ENCODE measurements around the gene TMPRSS11F. TPM values are rescaled to one million over a fixed set of nuclear protein-coding genes. Genes with fewer than 3 reads are reported as not detected.

Gene TMPRSS11F
- total and polyA plus RNA-seq, 4 donors, result 0.16 TPM; not detected in 3

DNA sequence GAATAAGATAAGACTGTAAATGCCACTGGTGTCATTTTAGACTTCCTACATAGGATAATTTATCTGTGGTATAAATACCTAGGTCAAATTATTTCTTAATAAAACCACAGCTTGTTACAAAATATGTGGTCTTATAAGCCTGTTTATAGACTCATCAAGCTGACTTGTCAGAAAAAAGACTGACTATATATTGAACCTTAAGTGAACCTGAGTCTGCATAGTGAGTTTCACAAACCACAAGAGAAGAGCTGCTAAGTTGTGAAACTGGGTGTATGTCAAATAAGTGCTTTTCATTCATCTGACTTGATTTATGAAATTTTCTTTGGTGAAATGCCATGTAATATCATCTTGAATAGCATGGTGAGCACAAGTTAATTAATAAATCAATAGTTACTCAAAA lies 118.0 kb downstream of the TMPRSS11F start:
- Histone ChIP-seq H3K27ac (ENCODE audit: low read depth, low read length) (no peak overlapping the region), H3K4me3 (ENCODE audit: low read depth, low read length) (no peak overlapping the region), H3K27me3 (ENCODE audit: control insufficient read depth, insufficient read depth, low read length) (no peaks in the 10 kb centered on the region), H3K36me3 (ENCODE audit: control insufficient read depth, insufficient read depth, low read length) (no peaks in the 10 kb centered on the region), H3K4me1 (ENCODE audit: control insufficient read depth, insufficient read depth, low read length) (no peaks in the 10 kb centered on the region), H3K9me3 (ENCODE audit: control insufficient read depth, insufficient read depth, low read length) (no peaks in the 10 kb centered on the region)
- DNase-seq (ENCODE audit: low read depth in 4 of 6, low spot score in 6 of 6), result no peak

Small RNAs within 50 kb of the gene (small RNA-seq; reads per million reads assigned to genes)
- gene RNU6-95P (ENCODE audit: low replicate concordance), result not detected

Other genes with a start within 250 kb of the TMPRSS11F start
- gene TMPRSS11D, start 245.9 kb downstream of the TMPRSS11F start, total RNA-seq, result not detected
- gene TMPRSS11D, start 245.9 kb downstream of the TMPRSS11F start, polyA plus RNA-seq (ENCODE audit: insufficient read length in 2 of 2), result not detected
- gene TMPRSS11A, start 166.4 kb downstream of the TMPRSS11F start, total RNA-seq, result not detected
- under 1 TPM in 1 of 2 donors, not detected in 1; 0.05 TPM for gene TMPRSS11A, start 166.4 kb downstream of the TMPRSS11F start, polyA plus RNA-seq (ENCODE audit: insufficient read length in 2 of 2)
- not detected for gene TMPRSS11B, start 115.8 kb upstream of the TMPRSS11F start, total RNA-seq
- under 1 TPM in 1 of 2 donors, not detected in 1; 0.06 TPM for gene TMPRSS11B, start 115.8 kb upstream of the TMPRSS11F start, polyA plus RNA-seq (ENCODE audit: insufficient read length in 2 of 2)
- gene YTHDC1, start 220.2 kb upstream of the TMPRSS11F start, total RNA-seq, result 10 to 100 TPM; 85.4 to 93.5 TPM
- 100 to 1,000 TPM in 1 of 2 donors, 10 to 100 TPM in 1; 85.7 to 101 TPM for gene YTHDC1, start 220.2 kb upstream of the TMPRSS11F start, polyA plus RNA-seq (ENCODE audit: insufficient read length in 2 of 2)

Data from spinal cord (tissue), 9 donors.